ENCODE measurements around the gene GLIS1. TPM values are rescaled to one million over a fixed set of nuclear protein-coding genes. Genes with fewer than 3 reads are reported as not detected.

The GLIS1 gene
- polyA plus RNA-seq, 1 donor from 2014 or later = not detected

DNA sequence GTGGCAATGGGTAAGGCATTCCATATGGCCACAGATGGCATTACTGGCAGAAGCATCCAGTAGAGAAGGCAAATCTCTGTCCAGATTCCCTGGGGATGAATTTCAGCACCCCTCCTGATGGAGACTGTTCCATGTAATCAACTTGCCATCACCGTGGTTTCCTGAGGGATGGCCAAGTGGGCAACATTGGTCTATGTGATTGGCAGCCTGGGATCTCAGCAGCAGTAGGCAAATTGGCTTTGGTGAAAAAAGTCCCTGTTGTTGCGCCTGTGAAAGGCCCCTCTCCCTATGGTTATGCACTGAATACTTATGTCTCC lies 260.5 kb downstream of the GLIS1 start:
- Histone ChIP-seq H3K4me3 (ENCODE audit: low read length) (no peak overlapping the region), H3K4me2 (ENCODE audit: low read length) (no peak overlapping the region), H3K9me2 (ENCODE audit: insufficient read depth, low read length) (no peaks in the 10 kb centered on the region), H2AFZ (ENCODE audit: low read depth, low read length) (no peak overlapping the region), H3K27me3 (ENCODE audit: insufficient read depth, low read depth, low read length) (no peaks in the 10 kb centered on the region), H3F3A (ENCODE audit: insufficient read depth, low read length, poor library complexity, severe bottlenecking) (no peaks in the 10 kb centered on the region), H3K79me2 (replicated peaks; ENCODE audit: insufficient read depth, low read length) (no peaks in the 10 kb centered on the region), H3K27ac (ENCODE audit: low read length) (no peak overlapping the region), H3K9me3 (ENCODE audit: low read length) (no peaks in the 10 kb centered on the region), H3K36me3 (ENCODE audit: insufficient read depth, low read length) (no peaks in the 10 kb centered on the region), H3K9ac (ENCODE audit: low read length) (no peak overlapping the region), H4K20me1 (ENCODE audit: insufficient read depth) (no peaks in the 10 kb centered on the region)
- TF ChIP-seq, protein P1, sequence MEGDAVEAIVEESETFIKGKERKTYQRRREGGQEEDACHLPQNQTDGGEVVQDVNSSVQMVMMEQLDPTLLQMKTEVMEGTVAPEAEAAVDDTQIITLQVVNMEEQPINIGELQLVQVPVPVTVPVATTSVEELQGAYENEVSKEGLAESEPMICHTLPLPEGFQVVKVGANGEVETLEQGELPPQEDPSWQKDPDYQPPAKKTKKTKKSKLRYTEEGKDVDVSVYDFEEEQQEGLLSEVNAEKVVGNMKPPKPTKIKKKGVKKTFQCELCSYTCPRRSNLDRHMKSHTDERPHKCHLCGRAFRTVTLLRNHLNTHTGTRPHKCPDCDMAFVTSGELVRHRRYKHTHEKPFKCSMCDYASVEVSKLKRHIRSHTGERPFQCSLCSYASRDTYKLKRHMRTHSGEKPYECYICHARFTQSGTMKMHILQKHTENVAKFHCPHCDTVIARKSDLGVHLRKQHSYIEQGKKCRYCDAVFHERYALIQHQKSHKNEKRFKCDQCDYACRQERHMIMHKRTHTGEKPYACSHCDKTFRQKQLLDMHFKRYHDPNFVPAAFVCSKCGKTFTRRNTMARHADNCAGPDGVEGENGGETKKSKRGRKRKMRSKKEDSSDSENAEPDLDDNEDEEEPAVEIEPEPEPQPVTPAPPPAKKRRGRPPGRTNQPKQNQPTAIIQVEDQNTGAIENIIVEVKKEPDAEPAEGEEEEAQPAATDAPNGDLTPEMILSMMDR (IDR thresholded peaks at IDR 0.05; ENCODE audit: poor library complexity, severe bottlenecking) = no peak
- no peak for TF ChIP-seq TAF1 (IDR thresholded peaks at IDR 0.05; ENCODE audit: low read depth)
- no peak for TF ChIP-seq EZH2 (IDR thresholded peaks at IDR 0.05; ENCODE audit: borderline replicate concordance, insufficient read depth, low read length, poor library complexity, severe bottlenecking)
- no peak for TF ChIP-seq EP300 (conservative IDR thresholded peaks at IDR 0.05; ENCODE audit: poor library complexity, severe bottlenecking)
- TF ChIP-seq POLR2AphosphoS5 (IDR thresholded peaks at IDR 0.05) = no peak
- no peak for TF ChIP-seq RAD21 (conservative IDR thresholded peaks at IDR 0.05)
- no peak for TF ChIP-seq MXI1 (conservative IDR thresholded peaks at IDR 0.05; ENCODE audit: poor library complexity, severe bottlenecking)
- TF ChIP-seq SMC3 (conservative IDR thresholded peaks at IDR 0.05; ENCODE audit: poor library complexity) = no peak
- TF ChIP-seq, protein P2, sequence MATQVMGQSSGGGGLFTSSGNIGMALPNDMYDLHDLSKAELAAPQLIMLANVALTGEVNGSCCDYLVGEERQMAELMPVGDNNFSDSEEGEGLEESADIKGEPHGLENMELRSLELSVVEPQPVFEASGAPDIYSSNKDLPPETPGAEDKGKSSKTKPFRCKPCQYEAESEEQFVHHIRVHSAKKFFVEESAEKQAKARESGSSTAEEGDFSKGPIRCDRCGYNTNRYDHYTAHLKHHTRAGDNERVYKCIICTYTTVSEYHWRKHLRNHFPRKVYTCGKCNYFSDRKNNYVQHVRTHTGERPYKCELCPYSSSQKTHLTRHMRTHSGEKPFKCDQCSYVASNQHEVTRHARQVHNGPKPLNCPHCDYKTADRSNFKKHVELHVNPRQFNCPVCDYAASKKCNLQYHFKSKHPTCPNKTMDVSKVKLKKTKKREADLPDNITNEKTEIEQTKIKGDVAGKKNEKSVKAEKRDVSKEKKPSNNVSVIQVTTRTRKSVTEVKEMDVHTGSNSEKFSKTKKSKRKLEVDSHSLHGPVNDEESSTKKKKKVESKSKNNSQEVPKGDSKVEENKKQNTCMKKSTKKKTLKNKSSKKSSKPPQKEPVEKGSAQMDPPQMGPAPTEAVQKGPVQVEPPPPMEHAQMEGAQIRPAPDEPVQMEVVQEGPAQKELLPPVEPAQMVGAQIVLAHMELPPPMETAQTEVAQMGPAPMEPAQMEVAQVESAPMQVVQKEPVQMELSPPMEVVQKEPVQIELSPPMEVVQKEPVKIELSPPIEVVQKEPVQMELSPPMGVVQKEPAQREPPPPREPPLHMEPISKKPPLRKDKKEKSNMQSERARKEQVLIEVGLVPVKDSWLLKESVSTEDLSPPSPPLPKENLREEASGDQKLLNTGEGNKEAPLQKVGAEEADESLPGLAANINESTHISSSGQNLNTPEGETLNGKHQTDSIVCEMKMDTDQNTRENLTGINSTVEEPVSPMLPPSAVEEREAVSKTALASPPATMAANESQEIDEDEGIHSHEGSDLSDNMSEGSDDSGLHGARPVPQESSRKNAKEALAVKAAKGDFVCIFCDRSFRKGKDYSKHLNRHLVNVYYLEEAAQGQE (IDR thresholded peaks at IDR 0.05; ENCODE audit: borderline replicate concordance) = no peak

DNA sequence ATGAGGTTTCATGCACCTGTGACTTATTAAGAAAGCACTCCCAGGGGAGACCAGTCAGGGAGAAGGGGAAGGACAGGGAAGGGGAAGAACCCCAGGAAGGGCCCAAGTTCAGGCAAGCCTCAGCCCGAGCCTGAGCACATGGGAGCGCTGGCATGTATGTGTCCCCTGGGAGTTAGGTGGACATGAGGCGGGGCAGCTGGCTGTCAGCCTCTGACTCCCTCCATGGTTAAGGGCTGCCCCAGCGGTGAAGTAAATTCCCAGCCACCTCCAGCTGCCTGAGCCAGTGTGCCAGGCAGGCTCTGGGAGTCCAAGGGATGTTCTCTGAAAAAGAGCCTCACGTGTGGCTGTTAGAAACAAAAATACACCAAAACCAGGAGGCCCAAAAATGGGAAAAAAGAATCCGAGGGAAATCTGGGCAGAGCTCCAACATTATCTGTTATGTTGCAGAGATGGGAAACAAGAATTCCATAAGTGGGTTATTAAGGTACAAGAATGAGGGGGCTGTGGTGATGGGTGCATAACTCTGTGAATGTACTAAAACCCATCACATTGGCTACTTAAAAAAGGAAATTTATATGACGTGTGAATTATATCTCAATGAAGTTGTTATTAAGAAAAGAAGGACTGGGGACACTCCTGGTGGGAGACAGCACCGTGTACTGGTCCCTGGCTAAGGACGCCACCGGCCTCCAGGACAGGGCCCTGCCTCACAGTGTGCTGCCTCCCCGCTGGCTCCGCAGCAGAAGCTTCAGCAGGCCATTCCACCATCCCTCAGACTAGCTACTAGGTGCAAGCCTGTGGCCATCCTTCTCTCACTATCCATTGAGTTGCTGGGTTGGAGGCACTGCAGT lies 261.1 kb downstream of the GLIS1 start:
- no peaks in the 10 kb centered on the region for H3K79me2 ChIP-seq (replicated peaks; ENCODE audit: insufficient read depth, low read length)
- no peaks in the 10 kb centered on the region for H3K9me3 ChIP-seq (ENCODE audit: low read length)
- H3F3A ChIP-seq (ENCODE audit: insufficient read depth, low read length, poor library complexity, severe bottlenecking) = no peaks in the 10 kb centered on the region
- H3K4me2 ChIP-seq (ENCODE audit: low read length) = no peak overlapping the region
- H3K4me3 ChIP-seq (ENCODE audit: low read length) = no peak overlapping the region
- no peak overlapping the region for H3K27ac ChIP-seq (ENCODE audit: low read length)
- H3K36me3 ChIP-seq (ENCODE audit: insufficient read depth, low read length) = no peaks in the 10 kb centered on the region
- H4K20me1 ChIP-seq (ENCODE audit: insufficient read depth) = no peaks in the 10 kb centered on the region
- TF ChIP-seq EZH2 (IDR thresholded peaks at IDR 0.05; ENCODE audit: borderline replicate concordance, insufficient read depth, low read length, poor library complexity, severe bottlenecking) = no peak
- no peak overlapping the region for H3K9ac ChIP-seq (ENCODE audit: low read length)
- no peaks in the 10 kb centered on the region for H3K9me2 ChIP-seq (ENCODE audit: insufficient read depth, low read length)
- no peak overlapping the region for H2AFZ ChIP-seq (ENCODE audit: low read depth, low read length)
- H3K27me3 ChIP-seq (ENCODE audit: insufficient read depth, low read depth, low read length) = no peaks in the 10 kb centered on the region

Data from neural cell (in vitro differentiated cells).